Head of caudate nucleus (tissue), 42 donors: ENCODE results near the gene HEATR9.
A peak's percentile ranks its signal among the peaks of the same experiment; 100 is the strongest.

ENCODE experiments used
- DNase-seq, 42 donors: peaks; one replicate each; pipeline versions ENCODE4 v3.0.0 to v3.0.0-alpha.2; 2020 to 2021; ENCODE audit warnings: mixed read lengths in 7 of 42
- intact Hi-C: fragments of 100-400 bp; cut with DNase I; formaldehyde crosslinking; loops from one replicate; pipeline ENCODE4 v1.15.0; 2022

The HEATR9 gene

GRCh38 chr17:35870906-35871819 lies 2.5 kb upstream of the HEATR9 start:
- intact Hi-C loops, result no loop called here
- peak in 1 of 42 donors; percentile 23 for DNase-seq

- intact Hi-C loops, result no loop called here
- no peak for DNase-seq
Measured at GRCh38 chr17:35867574-35867973, 1.1 kb downstream of the HEATR9 start.

- intact Hi-C loops, result no loop called here
- no peak for DNase-seq
Measured at GRCh38 chr17:35866341-35866950, 2.2 kb downstream of the HEATR9 start.

- intact Hi-C loops, result no loop called here
- no peak for DNase-seq
Measured at GRCh38 chr17:35865412-35866340, 3.0 kb downstream of the HEATR9 start.

- intact Hi-C loops, result no loop called here
Measured at GRCh38 chr17:35864853-35865252, 3.8 kb downstream of the HEATR9 start.

GRCh38 chr17:35856603-35857002 lies 12.1 kb downstream of the HEATR9 start:
- DNase-seq, result no peak
- intact Hi-C loops, result no loop called here

More at GRCh38 chr17:35864853-35865252, 3.8 kb downstream of the HEATR9 start:
- no peak for DNase-seq

- intact Hi-C loops, result no loop called here
- peak in 5 of 42 donors; percentile 14 to 37 (median 22) for DNase-seq
Measured at GRCh38 chr17:35855965-35856364, 12.7 kb downstream of the HEATR9 start.

- peak in 35 of 42 donors; percentile 24 to 84 (median 61) for DNase-seq
- intact Hi-C loops, result no loop called here
Measured at GRCh38 chr17:35849469-35850348, 19.0 kb downstream of the HEATR9 start.

GRCh38 chr17:35847633-35848373 lies 20.9 kb downstream of the HEATR9 start:
- intact Hi-C loops, result no loop called here

GRCh38 chr17:35847006-35847405 lies 21.7 kb downstream of the HEATR9 start:
- intact Hi-C loops, result no loop called here
- DNase-seq, result no peak

More at GRCh38 chr17:35847633-35848373, 20.9 kb downstream of the HEATR9 start:
- no peak for DNase-seq

GRCh38 chr17:35846055-35846809 lies 22.5 kb downstream of the HEATR9 start:
- DNase-seq, result no peak
- intact Hi-C loops, result no loop called here

GRCh38 chr17:35844547-35844946 lies 24.1 kb downstream of the HEATR9 start:
- DNase-seq, result no peak
- intact Hi-C loops, result no loop called here

- DNase-seq, result no peak
- intact Hi-C loops, result no loop called here
Measured at GRCh38 chr17:35843698-35844097, 25.0 kb downstream of the HEATR9 start.

GRCh38 chr17:35842239-35842638 lies 26.5 kb downstream of the HEATR9 start:
- peak in 38 of 42 donors; percentile 12 to 83 (median 50) for DNase-seq
- intact Hi-C loops, result no loop called here

GRCh38 chr17:35841505-35841904 lies 27.2 kb downstream of the HEATR9 start:
- intact Hi-C loops, result no loop called here
- peak in 13 of 42 donors; percentile 5 to 49 (median 24) for DNase-seq

- intact Hi-C loops, result no loop called here
- no peak for DNase-seq
Measured at GRCh38 chr17:35841101-35841500, 27.6 kb downstream of the HEATR9 start.

GRCh38 chr17:35825206-35825605 lies 43.5 kb downstream of the HEATR9 start:
- DNase-seq, result no peak
- intact Hi-C loops, result no loop called here
